Epithelial cell of esophagus (primary cell): Measurements from ENCODE around the gene INPP5E.

Experiments
- DNase-seq: peaks from one replicate; pipeline ENCODE4 v3.0.0; 2010; ENCODE audit warnings: low read depth
- H3K4me3 ChIP-seq: 2 replicates; pipeline ENCODE4 v1.5.1; 2011; ENCODE audit warnings: mild to moderate bottlenecking, low read length, control low read depth
- TF ChIP-seq, protein P1 (sequence below): IDR thresholded peaks from 2 replicates; pipeline ENCODE4 v1.5.1; 2011; ENCODE audit warnings: low read depth, mild to moderate bottlenecking, low read length, control low read depth, inconsistent platforms; ENCODE audit not compliant: insufficient read depth; ENCODE audit errors: missing control alignments

Gene INPP5E

DNA sequence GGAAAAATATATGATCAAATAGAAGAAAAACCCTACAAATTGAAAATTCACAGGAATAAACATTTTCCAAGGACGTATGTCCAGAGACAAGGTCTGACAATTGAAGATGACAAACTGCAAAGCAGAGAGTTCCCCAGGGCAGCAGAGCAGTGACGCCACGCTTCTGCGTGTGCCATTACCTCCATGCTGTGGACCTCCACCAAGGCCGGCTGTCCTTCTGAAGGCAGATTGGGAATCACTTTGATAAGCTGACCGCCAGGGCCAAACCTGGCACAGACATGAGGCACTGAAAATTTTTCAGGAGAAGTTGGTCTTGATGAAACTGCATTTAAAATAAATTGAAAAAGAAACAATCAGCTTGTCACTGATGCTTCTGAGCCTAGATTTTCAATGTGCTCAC, 24.6 kb upstream of the INPP5E start:
- DNase-seq, result no peak
- H3K4me3 ChIP-seq, result no peak overlapping the region
- TF ChIP-seq, protein P1, sequence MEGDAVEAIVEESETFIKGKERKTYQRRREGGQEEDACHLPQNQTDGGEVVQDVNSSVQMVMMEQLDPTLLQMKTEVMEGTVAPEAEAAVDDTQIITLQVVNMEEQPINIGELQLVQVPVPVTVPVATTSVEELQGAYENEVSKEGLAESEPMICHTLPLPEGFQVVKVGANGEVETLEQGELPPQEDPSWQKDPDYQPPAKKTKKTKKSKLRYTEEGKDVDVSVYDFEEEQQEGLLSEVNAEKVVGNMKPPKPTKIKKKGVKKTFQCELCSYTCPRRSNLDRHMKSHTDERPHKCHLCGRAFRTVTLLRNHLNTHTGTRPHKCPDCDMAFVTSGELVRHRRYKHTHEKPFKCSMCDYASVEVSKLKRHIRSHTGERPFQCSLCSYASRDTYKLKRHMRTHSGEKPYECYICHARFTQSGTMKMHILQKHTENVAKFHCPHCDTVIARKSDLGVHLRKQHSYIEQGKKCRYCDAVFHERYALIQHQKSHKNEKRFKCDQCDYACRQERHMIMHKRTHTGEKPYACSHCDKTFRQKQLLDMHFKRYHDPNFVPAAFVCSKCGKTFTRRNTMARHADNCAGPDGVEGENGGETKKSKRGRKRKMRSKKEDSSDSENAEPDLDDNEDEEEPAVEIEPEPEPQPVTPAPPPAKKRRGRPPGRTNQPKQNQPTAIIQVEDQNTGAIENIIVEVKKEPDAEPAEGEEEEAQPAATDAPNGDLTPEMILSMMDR, result no peak

DNA sequence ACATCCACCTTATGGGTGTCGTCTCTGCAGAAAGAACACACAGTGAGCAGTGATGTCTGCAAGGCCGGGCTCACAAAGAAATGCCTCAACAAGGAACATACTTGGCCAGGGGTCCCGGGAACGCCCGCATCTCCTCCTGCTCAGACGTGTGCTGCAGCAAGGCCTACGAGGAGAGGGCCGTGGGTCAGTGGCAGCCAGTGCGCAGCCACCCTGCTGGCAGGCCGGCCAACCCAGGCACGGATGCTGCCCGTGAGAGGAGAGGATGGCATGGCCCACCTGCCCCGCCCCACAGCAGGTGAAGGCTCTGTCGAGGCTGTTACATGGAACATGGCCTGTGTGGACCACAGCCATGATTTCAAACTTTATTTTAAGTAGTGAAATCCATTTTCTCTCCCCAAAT, 23.9 kb upstream of the INPP5E start:
- DNase-seq, result no peak
- H3K4me3 ChIP-seq, result no peak overlapping the region
- TF ChIP-seq, protein P1, result no peak

DNA sequence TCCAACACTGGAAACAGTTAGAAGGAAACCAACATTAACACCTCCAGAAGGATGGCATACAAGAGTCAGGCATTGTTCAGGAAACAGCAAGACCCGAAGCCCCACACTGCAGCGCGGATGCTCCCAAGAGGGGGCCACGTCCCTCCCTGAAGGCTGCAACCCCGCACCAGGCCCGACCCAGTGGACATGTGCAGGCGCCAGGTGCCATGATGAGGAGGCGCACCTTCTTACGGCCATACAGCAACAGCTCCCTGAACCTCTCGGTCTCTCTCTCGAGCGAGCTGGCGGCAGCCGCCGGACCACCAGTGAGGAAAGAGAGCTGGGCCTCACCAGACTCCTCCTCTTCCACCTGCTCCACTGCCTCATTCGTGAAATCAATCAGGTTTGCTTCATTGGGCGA, 23.0 kb upstream of the INPP5E start:
- TF ChIP-seq, protein P1, result no peak
- no peak overlapping the region for H3K4me3 ChIP-seq
- no peak for DNase-seq

DNA sequence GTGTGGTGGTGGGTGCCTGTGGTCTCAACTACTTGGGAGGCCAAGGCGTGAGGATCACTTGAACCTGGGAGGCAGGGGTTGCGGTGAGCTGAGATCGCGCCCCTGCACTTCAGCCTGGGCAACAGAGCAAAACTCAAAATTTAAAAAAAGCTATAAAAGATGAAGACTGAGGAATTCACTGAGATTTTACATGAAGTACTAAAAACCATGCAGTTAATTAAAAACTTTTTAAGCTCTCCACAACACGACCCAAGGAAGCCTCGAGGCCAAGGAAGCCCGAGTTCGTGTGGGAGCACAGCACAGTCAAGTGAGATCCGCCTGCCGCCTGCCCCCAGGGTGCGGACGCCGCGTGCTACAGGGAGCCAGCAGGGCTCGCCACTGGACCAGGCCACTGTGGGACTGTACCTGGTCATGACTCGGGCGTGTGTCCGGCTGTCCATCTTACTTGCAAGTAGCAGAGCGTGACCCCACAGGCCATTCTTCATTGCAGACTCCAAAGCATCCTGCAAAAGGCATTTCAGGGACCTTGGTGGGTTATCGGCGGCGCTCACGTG, 21.2 kb upstream of the INPP5E start:
- no peak for DNase-seq
- no peak overlapping the region for H3K4me3 ChIP-seq
- TF ChIP-seq, protein P1, result no peak

DNA sequence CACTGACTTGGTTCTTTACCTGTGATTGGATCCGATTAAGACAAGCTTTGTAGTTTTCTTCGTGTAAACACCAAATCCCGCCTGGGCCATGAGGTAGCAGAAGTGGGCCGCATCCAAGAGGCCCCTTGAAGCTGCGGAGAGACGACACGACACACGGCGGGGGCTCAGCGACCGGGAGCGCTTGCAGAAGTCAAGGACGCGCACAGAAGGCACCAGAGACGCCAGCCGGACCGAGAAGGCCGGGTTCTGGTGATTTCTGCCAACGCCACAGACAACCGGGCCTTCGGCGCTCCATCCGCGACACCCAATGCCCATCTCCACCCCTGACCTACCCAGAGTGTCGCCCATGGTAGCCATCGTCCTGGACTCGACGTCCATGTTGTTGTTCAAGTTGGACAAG, 19.8 kb upstream of the INPP5E start:
- no peak overlapping the region for H3K4me3 ChIP-seq
- TF ChIP-seq, protein P1, result no peak
- no peak for DNase-seq

DNA sequence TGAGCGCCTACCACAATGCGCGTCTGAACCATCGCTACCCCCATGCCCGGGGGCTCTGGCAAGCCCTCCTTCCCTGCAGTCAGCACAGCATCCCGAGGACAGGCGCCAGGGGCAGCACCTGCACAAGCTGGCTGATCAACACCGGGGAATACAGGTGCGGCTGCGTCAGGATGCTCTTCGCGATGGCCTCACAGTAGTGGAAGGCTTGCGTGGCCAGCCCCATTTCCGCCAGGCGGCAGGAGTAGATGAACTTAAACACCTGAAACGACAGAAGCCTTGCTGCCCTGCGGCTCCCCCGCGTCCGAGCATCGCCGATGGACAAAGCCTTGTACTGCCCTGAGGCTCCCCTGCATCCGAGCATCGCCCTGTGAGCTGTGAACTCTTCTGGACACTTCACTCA, 17.7 kb upstream of the INPP5E start:
- TF ChIP-seq, protein P1, result no peak
- no peak overlapping the region for H3K4me3 ChIP-seq
- DNase-seq, result no peak

DNA sequence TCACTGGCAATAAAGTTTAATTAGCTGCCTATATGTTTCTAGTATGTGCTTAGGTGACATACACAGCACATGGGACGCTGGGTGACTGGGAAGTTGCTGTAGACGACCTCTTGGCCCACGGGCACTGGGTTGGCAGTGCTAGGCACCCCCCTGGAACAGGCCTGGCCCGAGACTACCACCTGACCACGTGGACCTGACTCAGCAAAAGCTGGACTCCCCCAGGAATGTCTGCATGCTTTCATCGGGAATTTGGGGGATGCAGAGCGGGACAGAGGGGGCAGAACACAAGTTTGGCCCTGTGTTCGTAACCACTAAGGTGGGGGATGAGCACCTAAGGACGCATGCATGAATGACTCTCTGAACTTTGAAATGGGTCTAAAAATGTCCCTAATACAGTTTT, 16.6 kb upstream of the INPP5E start:
- TF ChIP-seq, protein P1, result no peak
- no peak for DNase-seq
- H3K4me3 ChIP-seq, result no peak overlapping the region
